HG02759 (cell line): ENCODE data around the gene PPP2R2B.

ENCODE experiments used
- ATAC-seq: cut with Tn5 transposase; IDR thresholded peaks from one replicate; pipeline ENCODE4 v1.9.1; 2021; ENCODE audit warnings: mild to moderate bottlenecking, moderate library complexity; ENCODE audit not compliant: unreplicated experiment

Gene PPP2R2B

GRCh38 chr5:146667633-146668272, 210.8 kb downstream of the PPP2R2B start:
- ATAC-seq, result no peak

GRCh38 chr5:146662229-146662628, 216.3 kb downstream of the PPP2R2B start:
- peak; percentile 52 for ATAC-seq

GRCh38 chr5:146660376-146660960, 218.1 kb downstream of the PPP2R2B start:
- no peak for ATAC-seq

GRCh38 chr5:146659961-146660360, 218.6 kb downstream of the PPP2R2B start:
- no peak for ATAC-seq

GRCh38 chr5:146656703-146657102, 221.9 kb downstream of the PPP2R2B start:
- no peak for ATAC-seq

GRCh38 chr5:146653560-146653959, 225.0 kb downstream of the PPP2R2B start:
- ATAC-seq, result no peak

GRCh38 chr5:146652547-146652946, 226.0 kb downstream of the PPP2R2B start:
- no peak for ATAC-seq

- ATAC-seq, result no peak
Observed at GRCh38 chr5:146647656-146648199, 230.8 kb downstream of the PPP2R2B start.

- no peak for ATAC-seq
Observed at GRCh38 chr5:146646441-146646840, 232.1 kb downstream of the PPP2R2B start.

- ATAC-seq, result no peak
Observed at GRCh38 chr5:146645342-146645741, 233.2 kb downstream of the PPP2R2B start.

GRCh38 chr5:146644831-146645230, 233.7 kb downstream of the PPP2R2B start:
- no peak for ATAC-seq

GRCh38 chr5:146643776-146644175, 234.8 kb downstream of the PPP2R2B start:
- ATAC-seq, result no peak

- ATAC-seq, result no peak
Observed at GRCh38 chr5:146642410-146642809, 236.1 kb downstream of the PPP2R2B start.

GRCh38 chr5:146641941-146642340, 236.6 kb downstream of the PPP2R2B start:
- ATAC-seq, result no peak

- no peak for ATAC-seq
Observed at GRCh38 chr5:146640285-146640896, 238.2 kb downstream of the PPP2R2B start.

- ATAC-seq, result no peak
Observed at GRCh38 chr5:146635443-146635842, 243.1 kb downstream of the PPP2R2B start.

GRCh38 chr5:146633323-146633764, 245.2 kb downstream of the PPP2R2B start:
- no peak for ATAC-seq

GRCh38 chr5:146632620-146633322, 245.8 kb downstream of the PPP2R2B start:
- ATAC-seq, result no peak

GRCh38 chr5:146630472-146630871, 248.1 kb downstream of the PPP2R2B start:
- ATAC-seq, result no peak

- ATAC-seq, result no peak
Observed at GRCh38 chr5:146628950-146629349, 249.6 kb downstream of the PPP2R2B start.

- no peak for ATAC-seq
Observed at GRCh38 chr5:146626936-146627335, 251.6 kb downstream of the PPP2R2B start.
